Activated T-cell treated with anti-CD3 and anti-CD28 coated beads, Interleukin-2, amount 50 U/mL, for 24 hours (primary cell): Measurements from ENCODE around the gene HAUS1.

Experiments used
- DNase-seq: peaks from one replicate; pipeline ENCODE4 v3.0.0-alpha.2; 2020
- H3K27ac Mint-ChIP-seq: 2 replicates; pipeline ENCODE4 v1.8.0; 2020; ENCODE audit warnings: mild to moderate bottlenecking, mixed read lengths
- H3K27me3 Mint-ChIP-seq: 2 replicates; pipeline ENCODE4 v1.8.0; 2020; ENCODE audit warnings: mixed read lengths
- H3K36me3 Mint-ChIP-seq: 2 replicates; pipeline ENCODE4 v1.8.0; 2020; ENCODE audit warnings: low read depth, mixed read lengths
- H3K4me1 Mint-ChIP-seq: 2 replicates; pipeline ENCODE4 v1.8.0; 2020; ENCODE audit warnings: low read depth, mixed read lengths
- H3K4me3 Mint-ChIP-seq: 2 replicates; pipeline ENCODE4 v1.8.0; 2020; ENCODE audit warnings: mild to moderate bottlenecking, moderate library complexity, mixed read lengths
- H3K9me3 Mint-ChIP-seq: 2 replicates; pipeline ENCODE4 v1.8.0; 2020; ENCODE audit warnings: mixed read lengths

Gene HAUS1

GRCh38 chr18:46174342-46175041 is 70.3 kb downstream of the HAUS1 start:
- Mint-ChIP-seq H3K4me3 (peak overlapping the region; percentile 98), H3K36me3 (peaks cover 38% of the 10 kb centered on the region), H3K27me3 (no peaks in the 10 kb centered on the region), H3K9me3 (no peaks in the 10 kb centered on the region), H3K4me1 (peaks cover 50% of the 10 kb centered on the region), H3K27ac (peak overlapping the region; percentile 99)
- peak; percentile 75 for DNase-seq

- no peak for DNase-seq
- H3K4me3 Mint-ChIP-seq = peak overlapping the region; percentile 98
- H3K27ac Mint-ChIP-seq = peak overlapping the region; percentile 42
- peaks cover 58% of the 10 kb centered on the region for H3K4me1 Mint-ChIP-seq
- H3K9me3 Mint-ChIP-seq = no peaks in the 10 kb centered on the region
- no peaks in the 10 kb centered on the region for H3K27me3 Mint-ChIP-seq
- H3K36me3 Mint-ChIP-seq = peaks cover 49% of the 10 kb centered on the region
Measured at GRCh38 chr18:46176001-46176400, 71.8 kb downstream of the HAUS1 start.
